GM21360 (cell line): ENCODE measurements around the gene CDH5.

Experiments
- ATAC-seq: cut with Tn5 transposase; IDR thresholded peaks from one replicate; pipeline ENCODE4 v1.9.1; 2021; ENCODE audit warnings: mild to moderate bottlenecking, moderate library complexity; ENCODE audit not compliant: unreplicated experiment

The CDH5 gene

DNA sequence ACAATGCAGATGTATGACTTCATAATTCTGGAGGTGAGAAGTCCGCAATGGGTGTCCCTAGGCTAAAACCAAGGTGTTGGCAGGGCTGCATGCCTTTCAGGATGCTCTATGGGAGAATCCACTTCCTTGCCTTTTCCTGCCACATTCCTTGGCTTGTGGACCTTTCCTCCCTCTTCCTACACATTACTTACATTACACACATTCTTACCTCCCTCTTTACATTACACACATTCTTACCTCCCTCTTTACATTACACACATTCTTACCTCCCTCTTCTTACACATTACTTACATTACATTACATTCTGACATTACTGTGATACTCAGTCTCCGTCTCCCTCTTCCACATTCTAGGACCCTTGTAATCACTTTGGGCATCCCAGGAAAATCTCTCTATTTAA is 14.2 kb upstream of the CDH5 start:
- no peak for ATAC-seq

DNA sequence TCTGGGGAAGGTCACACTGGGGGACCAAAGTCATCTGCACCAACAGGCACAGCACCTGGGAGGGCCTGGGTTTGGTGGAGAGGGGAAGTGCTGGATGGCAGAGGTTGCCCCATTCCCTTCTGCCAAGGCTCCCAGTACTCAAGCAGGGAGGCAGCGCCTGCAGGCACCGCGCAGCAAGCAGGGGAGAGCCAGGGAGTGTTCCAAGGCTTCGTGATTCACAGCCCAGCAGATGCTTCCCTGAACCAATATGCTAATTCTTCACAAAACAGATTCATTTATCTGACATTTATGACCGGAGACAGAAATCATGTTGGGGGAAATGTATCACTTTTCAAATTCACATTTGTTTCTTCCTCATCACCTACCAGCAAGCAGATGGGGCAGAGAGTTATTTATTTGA is 13.4 kb upstream of the CDH5 start:
- no peak for ATAC-seq

DNA sequence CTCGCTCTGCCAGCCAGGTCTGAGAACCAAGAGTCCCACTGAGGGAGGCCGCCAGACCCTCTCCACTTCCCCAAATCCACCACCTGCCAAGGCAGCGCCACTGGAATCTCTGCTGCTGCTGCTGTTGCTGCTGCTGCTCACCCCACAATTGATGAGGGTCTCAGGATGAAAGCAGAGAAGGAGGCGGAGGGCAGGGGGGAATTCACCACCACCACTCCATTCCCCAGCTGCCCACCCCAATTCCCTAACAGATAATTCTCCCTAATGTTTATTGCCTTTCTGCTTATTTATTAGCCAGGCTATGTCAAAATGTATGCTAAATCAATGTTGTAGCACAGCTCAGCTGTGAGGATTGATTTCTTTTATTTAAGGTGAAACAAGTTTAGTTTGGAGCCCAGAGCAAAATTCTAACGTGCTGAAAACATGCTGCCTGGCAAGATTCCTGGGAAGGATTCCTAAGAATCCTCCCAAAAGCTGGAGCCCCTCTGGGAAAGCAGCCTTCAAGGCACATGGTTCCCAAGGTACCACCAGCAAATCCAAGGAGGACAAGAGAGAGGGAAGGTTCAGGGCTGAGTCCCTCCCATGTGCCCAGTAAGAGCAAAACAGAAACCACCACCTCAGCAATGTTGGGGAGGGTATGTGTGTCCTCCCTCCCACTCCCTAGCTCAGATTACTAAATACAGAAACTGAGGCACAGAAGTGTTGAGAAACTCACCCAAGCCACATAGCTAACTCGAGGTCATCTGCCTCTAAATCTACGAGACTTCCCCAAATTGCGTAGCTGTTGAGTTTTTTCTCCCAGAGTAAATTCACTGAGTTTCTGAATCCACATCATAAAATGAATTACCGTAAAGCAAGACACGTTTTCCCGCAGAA is 12.2 kb upstream of the CDH5 start:
- ATAC-seq: no peak

DNA sequence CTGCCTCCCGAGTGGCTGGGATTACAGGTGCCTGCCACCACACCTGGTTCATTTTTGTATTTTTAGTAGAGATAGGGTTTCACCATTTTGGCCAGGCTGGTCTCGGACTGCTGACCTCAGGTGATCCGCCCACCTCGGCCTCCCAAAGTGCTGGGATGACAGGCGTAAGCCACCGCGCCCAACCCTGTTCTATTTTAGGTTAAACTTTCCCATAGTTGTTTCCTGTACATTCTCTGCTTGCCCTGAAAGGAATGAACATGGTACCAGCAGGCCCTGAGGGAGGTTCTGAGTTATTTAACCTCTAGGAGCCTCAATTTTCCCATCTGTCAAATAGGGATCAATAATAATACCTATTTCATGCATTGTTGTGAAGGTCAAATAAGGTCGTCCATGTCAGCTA is 11.0 kb upstream of the CDH5 start:
- no peak for ATAC-seq

DNA sequence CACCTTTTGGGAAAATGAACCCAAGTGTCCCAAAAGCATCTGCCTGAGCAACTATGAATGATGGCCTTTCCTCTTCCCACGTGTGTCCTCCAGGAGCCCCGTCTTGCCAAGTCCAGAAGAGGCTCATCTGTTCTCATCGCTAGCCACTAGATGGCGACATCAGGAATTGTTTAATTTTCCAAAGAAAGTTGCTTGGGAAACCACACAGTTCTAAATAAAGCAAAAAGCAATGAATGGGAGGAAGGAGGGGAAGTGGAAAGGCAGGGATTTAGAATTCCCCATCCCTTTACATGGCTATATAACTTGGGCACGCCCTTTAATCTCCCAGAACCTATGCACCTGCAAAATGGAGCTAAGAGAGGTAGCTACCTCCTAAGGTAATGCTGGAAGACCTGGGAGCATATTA is 9.0 kb upstream of the CDH5 start:
- ATAC-seq: no peak

DNA sequence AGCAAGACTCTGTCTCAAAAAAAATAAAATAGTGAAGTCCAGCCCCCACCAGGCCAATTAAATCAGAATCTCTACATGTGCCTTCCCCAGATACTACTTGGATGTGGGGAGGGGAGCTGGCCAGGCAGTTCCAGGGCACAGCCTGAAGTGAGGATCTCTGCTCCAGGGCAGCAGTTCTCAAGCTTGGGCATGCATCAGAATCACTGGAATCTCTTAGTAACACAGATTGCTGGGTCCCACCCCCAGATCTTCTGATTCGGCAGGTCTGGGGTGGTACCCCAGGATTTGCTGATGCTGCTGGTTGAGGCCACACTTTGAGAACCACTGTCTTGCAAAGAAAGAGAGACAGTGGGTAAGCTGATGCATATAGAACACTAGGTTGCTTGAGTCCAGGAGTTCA is 8.3 kb upstream of the CDH5 start:
- ATAC-seq: no peak

DNA sequence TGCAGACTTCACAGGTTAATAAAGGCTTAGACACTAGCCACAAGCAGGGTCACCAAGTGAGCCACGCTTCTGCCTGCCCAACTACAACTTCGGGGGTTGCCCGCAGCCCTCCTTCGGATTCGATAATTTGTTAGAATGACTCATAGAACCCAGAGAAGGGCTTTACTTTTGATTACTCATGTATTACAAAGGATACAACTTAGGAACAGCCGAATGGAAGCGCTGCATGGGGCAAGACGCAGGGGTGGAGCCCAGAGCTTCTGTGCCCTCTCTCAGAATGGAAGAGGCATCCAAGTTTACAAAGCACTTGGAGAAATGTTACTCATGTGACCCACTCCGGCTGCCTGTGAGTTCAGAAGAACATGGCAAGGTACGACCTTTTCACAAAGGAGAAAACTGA is 7.5 kb upstream of the CDH5 start:
- ATAC-seq: no peak

DNA sequence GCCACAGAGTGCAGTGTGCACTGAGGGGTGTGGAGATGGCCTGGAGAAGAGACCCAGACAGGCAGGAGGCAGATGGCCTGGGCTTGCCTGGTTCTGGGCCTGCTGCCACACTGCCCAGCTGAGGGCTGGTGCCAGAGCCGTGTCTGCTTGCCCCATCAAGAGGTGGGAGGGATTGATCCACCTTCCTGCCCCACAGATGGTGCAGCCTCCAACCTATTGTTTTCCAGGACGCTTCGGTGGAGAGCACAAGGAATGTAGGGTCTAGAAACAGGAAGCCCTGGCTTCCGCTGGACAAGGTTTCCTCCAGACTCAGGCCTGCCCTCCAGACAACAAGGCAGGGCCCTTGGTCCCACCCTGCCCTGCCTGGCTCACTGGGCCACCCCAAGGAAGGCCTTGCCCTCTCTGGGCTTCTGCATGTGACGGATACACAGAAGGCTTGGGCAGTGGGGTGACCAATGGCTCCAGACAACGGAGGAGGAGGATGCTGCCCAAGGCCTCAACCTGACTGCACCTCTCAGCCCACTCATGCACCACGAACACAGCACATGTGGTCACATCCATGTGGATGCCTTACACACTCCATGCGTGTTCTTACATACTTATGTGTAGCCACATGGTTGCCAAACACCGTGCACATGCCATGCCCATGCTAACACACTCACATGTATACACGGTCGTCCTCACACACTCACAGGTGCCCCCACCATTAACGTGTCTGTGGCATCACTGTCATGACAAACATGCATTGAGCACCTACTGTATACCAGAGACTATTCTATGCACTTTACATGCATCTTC is 6.5 kb upstream of the CDH5 start:
- no peak for ATAC-seq

DNA sequence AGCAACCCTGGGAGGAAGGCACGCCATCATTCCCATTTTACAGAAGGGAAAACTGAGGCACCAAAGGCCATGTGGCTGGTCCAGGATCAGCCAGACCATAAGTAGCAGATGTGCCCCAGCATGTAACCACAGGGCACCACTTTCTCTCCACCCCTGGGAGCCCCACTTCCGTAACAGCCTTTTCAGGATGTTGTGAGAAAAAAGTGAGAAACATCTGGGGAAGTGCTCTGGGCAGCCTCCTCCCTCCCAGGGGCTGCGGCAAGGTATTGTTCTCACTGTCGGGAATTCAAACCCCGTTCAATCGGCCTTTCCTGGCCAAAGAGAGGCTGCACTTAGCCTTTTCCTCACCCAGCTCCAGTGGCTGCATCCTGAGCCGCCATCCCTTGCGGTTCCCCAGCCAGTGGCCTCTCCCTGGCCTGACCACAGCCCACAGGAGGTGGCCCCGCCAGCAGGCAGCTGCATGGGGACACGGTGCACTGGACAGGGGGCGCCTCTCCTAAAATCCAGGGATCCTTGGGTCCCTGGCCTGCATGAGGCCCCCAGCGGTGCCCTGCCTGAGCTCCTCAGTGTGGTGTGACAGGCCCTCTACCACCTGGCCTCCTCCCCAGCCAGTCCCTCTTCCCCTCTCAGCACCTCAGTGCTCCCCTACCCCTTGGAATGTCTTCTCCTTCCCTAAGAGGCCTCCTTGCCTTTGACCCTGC is 5.7 kb upstream of the CDH5 start:
- ATAC-seq: no peak

DNA sequence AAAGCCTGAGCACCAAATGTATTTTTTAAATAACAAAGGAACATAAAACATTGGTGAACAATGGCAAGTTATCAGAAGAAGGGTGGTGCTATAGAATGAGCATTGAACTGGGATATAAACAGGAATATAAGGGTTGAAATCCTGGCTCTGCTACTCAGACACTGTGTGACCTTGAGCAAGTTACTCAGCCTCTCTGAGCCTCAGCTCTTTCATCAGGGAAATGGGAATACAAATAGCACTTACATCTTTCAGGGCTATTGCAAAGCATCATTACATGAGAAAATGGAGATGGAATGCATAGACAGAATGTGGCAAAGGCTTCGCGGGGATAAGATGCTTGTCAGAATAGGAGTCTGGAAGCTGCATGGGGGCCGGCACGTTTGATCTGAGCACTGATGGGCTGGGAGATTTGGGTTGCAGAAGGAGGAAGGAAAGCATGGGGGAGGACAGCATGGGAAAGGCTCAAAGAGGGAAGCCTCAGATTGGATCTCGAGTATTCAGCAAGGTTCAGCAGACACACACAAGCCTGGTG is 4.8 kb upstream of the CDH5 start:
- ATAC-seq: no peak

DNA sequence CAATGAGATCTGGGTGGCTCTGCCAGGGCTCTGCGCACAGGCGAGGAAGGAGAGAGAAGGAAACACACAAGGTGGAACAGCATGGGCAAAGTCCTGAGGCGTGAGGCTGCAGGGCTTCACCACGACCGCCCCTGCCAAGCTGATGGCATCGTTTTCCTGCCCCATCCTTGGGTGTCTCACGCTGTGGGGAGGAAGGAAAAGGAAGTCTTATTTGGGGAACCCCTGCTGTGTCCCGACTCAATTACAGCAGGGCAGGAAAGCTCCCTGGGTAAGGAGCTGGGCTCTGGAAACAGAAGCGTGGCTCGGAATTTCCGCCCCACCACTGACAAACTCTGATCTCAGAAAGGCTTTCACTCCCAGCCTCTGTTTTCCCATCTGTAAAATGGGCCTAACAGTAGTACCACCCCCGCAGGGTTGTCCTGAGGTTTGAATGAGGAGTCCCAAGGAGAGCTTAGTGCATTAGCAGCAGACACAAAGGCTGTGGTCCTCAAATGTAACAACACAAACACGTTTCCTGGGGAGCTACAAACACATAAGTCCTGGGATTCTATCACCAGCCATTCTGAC is 3.2 kb upstream of the CDH5 start:
- no peak for ATAC-seq

DNA sequence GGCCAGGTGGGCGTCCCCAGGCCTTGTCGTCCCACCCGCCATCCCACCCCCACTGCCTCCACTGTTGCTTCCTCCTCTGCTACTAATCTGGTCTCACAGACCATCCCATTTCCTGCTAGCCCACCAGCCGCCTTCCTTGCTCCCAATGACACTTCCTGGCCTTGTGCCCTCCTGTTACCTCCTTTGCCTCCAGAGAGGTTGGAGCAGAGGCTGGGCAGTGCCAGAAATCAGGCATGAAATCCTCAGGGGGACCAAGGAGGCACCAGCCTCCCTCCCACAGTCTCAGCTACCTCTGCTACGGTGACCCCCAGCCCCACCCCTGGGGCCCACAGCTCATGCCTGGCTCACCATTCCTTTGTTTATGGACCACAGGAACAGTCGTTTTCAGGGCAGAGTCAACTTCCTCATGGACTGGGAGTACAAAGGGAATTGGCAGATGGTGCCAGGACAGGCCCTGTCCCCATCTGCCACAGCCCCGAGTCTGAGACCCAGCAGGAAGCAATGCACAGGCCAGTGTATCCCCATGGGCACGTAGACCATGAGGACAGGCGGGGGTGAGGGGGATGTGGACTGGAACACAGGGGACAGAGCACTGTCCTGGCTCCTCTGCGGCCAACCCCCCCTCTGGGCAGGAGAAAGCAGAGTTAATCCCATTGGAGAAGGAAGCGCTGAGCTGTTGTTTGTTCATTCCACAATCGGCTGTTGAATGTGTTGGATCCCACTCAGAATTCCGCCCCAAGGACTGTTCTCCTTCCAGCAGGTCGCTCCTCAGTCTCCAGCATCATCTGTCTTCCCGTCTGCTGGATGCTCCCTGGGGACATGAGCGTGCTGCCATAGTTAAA is 2.2 kb upstream of the CDH5 start:
- ATAC-seq: no peak

DNA sequence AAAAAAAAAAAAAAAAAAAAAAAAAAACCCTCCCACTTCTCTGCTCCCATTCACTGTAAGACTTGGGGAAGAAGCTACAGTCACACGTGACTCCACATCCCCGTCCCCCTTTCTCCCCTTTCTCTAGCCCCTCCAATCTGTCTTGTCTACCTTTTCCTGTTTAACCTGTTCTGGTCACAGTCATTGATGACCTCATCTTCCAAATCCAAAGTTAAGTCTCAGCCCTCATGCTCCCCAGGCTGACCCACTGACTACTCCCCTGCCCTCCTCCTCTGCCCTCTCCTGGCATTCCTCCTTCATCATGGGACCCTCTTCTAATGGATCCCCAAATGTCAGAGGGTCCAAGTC is 1.6 kb upstream of the CDH5 start:
- no peak for ATAC-seq

DNA sequence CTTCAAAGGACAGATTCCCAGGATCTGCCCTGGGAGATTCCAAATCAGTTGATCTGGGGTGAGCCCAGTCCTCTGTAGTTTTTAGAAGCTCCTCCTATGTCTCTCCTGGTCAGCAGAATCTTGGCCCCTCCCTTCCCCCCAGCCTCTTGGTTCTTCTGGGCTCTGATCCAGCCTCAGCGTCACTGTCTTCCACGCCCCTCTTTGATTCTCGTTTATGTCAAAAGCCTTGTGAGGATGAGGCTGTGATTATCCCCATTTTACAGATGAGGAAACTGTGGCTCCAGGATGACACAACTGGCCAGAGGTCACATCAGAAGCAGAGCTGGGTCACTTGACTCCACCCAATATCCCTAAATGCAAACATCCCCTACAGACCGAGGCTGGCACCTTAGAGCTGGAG is 840 bp upstream of the CDH5 start:
- no peak for ATAC-seq

DNA sequence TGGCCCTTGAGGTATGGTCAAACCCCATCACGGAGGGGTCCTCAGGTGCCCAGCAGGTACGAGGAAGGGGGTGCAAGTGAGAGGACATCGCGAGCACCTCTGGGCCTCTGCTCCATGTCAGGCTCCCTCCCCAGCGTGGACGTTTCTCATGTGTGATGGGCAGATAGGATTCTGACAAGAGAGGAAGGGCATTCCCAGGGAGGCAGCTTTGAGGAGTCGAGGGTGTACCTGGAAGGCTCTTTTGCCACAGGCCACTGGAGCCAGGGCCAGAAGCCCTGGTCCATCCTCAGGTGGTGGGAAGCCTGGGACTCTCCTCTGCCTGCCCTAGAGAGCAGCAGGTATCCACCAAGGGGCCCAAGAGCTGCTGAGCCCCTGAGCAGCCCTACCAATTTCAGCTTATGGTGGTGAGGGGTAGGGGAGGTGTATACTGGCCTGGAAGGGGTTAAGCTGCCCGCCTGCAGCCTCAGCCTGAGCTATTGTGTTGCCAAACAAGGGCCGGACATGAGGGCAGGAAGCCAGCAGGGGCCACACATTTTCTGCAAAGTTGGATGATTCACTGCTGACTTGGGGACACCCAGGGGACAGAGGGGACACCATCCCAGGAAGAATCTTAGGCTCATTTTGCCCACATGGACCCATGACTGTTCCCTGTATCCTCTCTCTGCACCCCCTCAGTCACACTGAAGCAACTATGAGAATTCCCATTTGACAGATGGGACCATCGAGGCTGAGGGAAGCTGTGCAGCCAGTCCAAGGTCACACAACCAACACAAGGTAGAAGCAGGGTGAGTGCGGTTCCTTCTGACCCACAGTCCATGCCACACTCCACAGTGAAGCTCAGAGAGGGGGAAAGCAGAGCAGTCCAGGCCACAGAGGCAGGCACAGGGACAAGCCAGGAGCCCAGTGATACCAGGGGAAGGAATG is 1.7 kb downstream of the CDH5 start:
- no peak for ATAC-seq

DNA sequence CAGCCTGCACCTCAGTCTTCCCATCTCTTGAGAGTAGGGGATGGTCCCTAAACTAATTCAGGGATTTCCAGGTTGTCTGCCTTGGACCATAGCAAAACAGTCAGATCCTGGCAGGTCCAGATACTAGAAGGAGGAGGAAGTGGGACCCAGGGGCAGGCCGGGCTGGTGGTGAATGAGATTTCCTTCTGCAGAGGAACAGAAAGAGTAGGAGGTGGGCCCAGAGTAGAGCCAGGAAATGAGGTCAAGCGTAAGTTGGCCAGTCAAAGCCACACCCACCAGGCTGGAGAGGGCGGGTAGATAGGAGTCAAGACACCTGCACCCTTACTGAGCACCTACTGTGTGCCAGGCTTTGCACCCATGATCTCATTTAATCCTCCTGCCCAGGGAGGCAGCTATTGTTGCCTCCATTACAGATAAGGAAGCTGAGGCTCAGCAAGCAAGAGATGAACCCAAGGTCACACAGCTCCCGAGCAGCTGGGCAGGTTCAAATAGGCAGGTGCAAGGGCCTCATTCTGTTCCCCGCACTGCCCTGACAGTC is 2.6 kb downstream of the CDH5 start:
- no peak for ATAC-seq

DNA sequence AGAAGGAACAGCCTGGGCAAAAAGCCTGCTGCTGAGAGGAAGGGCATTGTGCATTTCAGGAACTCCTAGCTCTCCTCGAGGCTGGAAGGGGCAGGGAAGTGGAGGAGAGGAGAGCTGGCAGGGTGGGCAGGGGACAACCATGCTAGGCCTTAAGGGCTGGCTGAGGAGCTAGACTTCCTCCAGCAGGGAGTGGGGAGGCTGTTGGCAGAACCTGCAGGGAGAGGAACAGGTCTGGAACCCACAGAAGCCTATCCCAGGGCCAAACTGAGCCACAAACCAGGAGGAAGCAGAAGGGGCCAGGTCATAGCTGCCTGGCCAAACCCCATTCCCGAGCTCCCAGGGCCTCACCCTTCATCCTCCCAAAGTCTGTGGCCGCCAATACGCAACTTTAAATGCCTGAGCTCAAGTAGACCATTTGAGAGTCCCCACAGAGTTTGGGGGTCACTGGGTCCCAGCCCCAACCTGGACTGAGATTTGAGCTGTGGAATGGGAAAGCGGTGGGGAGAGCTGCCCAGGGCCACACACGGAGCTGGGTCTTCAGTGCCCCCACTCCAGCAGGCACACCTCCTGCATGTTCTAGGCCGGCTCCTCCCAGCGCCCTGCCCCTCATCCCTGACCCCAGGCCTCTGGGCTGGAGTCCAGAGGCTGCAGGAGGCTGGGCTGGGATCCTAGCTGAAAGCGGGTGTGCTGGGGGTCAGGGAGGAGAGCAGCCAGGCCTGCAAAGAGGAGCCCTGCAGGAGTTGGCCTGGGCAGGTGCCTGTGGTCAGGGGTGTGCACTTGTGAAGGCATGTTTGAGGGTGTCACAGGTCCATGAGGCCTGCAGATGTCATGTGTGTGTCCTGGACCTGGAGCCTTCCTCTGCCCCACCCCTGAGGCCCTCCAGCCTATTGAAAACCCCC is 4.5 kb downstream of the CDH5 start:
- no peak for ATAC-seq
